Prostate gland (tissue), 2 donors: ENCODE measurements around the gene PEX11B.
A peak's percentile ranks its signal among the peaks of the same experiment; 100 is the strongest.

Source experiments
- CTCF ChIP-seq, 4 experiments: fragments of 200-600 bp in 2 of 4; fragments of 450-650 bp in 2 of 4; sonication (generic) in 2 of 4; IDR thresholded peaks; 1 replicate in 3 of 4; 2 replicates in 1 of 4; pipeline ENCODE4 v1.5.1; 2016 to 2019; ENCODE audit warnings: antibody characterized with exemption in 4 of 4, mild to moderate bottlenecking in 2 of 4, moderate library complexity in 2 of 4
- POLR2A ChIP-seq: fragments of 450-650 bp; IDR thresholded peaks from one replicate; pipeline ENCODE4 v1.6.1; 2016; ENCODE audit warnings: antibody characterized with exemption, mild to moderate bottlenecking

GRCh38 chr1:145960468-145961108, 42.1 kb upstream of the PEX11B start:
- TF ChIP-seq POLR2A (peak; percentile 46), CTCF (IDR thresholded peaks at IDR 0.05) (peak in 2 of 4 experiments; percentile 13 to 22)
